ENCODE measurements around the gene BCR. TPM values are rescaled to one million over a fixed set of nuclear protein-coding genes. Genes with fewer than 3 reads are reported as not detected.

BCR gene
- total and polyA plus RNA-seq, 2 of the 8 experiments (the other 6 are each of a cell fraction or from before 2014, with no cell fraction given): 66.7 to 130 TPM

DNA sequence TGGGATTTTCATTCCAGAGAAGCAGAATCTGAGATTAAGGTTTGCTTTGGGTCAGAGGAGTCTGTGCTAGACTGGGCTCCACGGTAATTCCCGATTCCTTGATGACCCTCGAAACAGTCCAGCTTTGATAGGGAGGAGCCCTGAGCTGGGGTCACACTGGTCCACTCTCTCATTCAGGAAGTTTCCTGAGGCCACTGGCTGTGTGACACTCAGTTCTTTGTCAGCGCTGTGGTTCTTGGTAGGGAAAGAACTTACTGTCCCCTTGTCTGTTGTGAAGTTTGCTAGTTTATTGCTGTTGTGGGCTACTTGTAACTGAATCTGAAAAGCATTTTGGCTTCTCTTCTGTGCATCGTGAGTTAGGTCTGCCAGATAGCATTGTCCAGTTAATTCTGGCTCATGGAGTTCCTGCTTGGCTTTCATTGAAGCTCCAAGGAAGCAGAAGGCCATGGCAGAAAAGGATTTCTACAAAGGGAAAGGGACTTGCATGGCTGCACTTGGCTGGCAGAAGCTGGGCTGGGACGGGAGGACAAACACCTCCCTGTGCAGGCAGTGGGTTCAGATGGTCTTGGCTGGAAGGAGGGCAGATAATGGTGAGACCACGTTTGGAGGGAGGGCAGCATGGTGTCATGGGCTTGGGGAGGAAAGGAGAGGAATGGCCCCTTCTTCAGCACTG, 23.3 kb downstream of the BCR start:
- Histone ChIP-seq H3K18ac (ENCODE audit: extremely low read depth, low read length) (no peak overlapping the region), H3K27ac (ENCODE audit: low read depth, low read length) (no peak overlapping the region), H3K23ac (ENCODE audit: insufficient read length) (no peak overlapping the region), H4K8ac (ENCODE audit: extremely low read depth, insufficient read depth, low read length) (no peak overlapping the region), H3K9me3 (ENCODE audit: insufficient read depth in 2 of 2, low read depth in 1 of 2, low read length in 1 of 2) (no peaks in the 10 kb centered on the region), H3K79me2 (ENCODE audit: control insufficient read depth in 1 of 2, insufficient read depth in 2 of 2, low read length in 2 of 2) (peaks cover 16 to 94% of the 10 kb centered on the region in 2 experiments), H3K79me1 (ENCODE audit: low read depth, low read length) (peaks cover 36% of the 10 kb centered on the region), H3K4me2 (ENCODE audit: insufficient read depth in 1 of 2, low read depth in 2 of 2, low read length in 2 of 2) (no peak overlapping the region), H2AK5ac (ENCODE audit: low read depth, low read length) (peak overlapping the region; percentile 95), H3K4me1 (replicated peaks in 1 of 4; ENCODE audit: control insufficient read depth in 3 of 4, insufficient read depth in 4 of 4, low read length in 3 of 4) (peaks cover 0 to 25% (median 5%) of the 10 kb centered on the region in 4 experiments; a peak in 4 of 7 replicates), H3K14ac (ENCODE audit: insufficient read length) (no peak overlapping the region), H3K56ac (replicated peaks; ENCODE audit: insufficient read length, low read depth, low read length) (no peak overlapping the region), H2BK120ac (replicated peaks; ENCODE audit: low read depth, low read length) (no peak overlapping the region), H3K4ac (replicated peaks; ENCODE audit: insufficient read length, low read depth, low read length) (no peak overlapping the region), H4K5ac (ENCODE audit: insufficient read length, low read depth, low read length) (no peak overlapping the region), H2BK15ac (ENCODE audit: low read length) (peak overlapping the region; percentile 49; the same call in 1 of the 2 replicates), H2AFZ (ENCODE audit: low read length) (no peak overlapping the region), H2BK5ac (ENCODE audit: low read depth, low read length) (peak overlapping the region; percentile 67; the same call in 1 of the 2 replicates), H4K91ac (replicated peaks; ENCODE audit: insufficient read length, low read length) (no peak overlapping the region), H3K23me2 (ENCODE audit: low read depth, low read length) (peaks cover 2% of the 10 kb centered on the region; the same call in 1 of the 2 replicates), H3K27me3 (replicated peaks in 1 of 4; ENCODE audit: control insufficient read depth in 3 of 4, extremely low read depth in 1 of 4, insufficient read depth in 3 of 4, low read length in 3 of 4) (no peaks in the 10 kb centered on the region), H2BK12ac (ENCODE audit: low read depth, low read length) (no peak overlapping the region), H2BK20ac (ENCODE audit: low read length) (no peak overlapping the region), H3K4me3 (ENCODE audit: extremely low read depth in 1 of 4, insufficient read depth in 2 of 4, low read depth in 3 of 4, low read length in 4 of 4) (no peak overlapping the region), H4K20me1 (replicated peaks in 1 of 2; ENCODE audit: control insufficient read depth in 1 of 2, insufficient read depth in 2 of 2, low read length in 2 of 2) (peaks cover 21 to 41% of the 10 kb centered on the region in 2 experiments), H3K36me3 (ENCODE audit: control insufficient read depth in 2 of 4, insufficient read depth in 4 of 4, low read length in 3 of 4) (0 out of 8 replicates have a peak, but pooled peaks cover 0 to 6% (median 0%) of the 10 kb centered on the region in 4 experiments), H3K9ac (replicated peaks in 1 of 4; ENCODE audit: extremely low read depth in 1 of 4, low read depth in 3 of 4, low read length in 3 of 4) (no peak overlapping the region)
- CTCF ChIA-PET (ENCODE audit: partially characterized antibody): interaction anchor here (1.1 to 1.4 kb wide), 3 partner anchors 9 to 22 kb away, joined by 3 to 4 read pairs (median 3); no protein-coding TSS in a partner anchor
- FAIRE-seq (no peak), DNase-seq (ENCODE audit: low read depth in 1 of 2, low spot score in 2 of 2) (no peak)
- 86% methylated on average over 7 of the region's 7 CpGs; no CpG with 5 or more reads in 1 of the 2 experiments for WGBS, 2 experiments (ENCODE audit: extremely low coverage in 1 of 2, insufficient coverage in 1 of 2, insufficient read length in 1 of 2, insufficient replicate concordance in 2 of 2, low coverage in 1 of 2, low lambda C conversion rate in 2 of 2, missing lambda C conversion rate in 1 of 2)
- POLR2A ChIA-PET (ENCODE audit: partially characterized antibody): interaction anchor here (0.9 to 1.4 kb wide), 5 partner anchors 9 to 38 kb away, joined by 3 read pairs; no protein-coding TSS in a partner anchor
- TF ChIP-seq ZNF274 (IDR thresholded peaks at IDR 0.05; ENCODE audit: borderline replicate concordance, extremely low read depth, low read length): no peak
- TF ChIP-seq CBX5 (IDR thresholded peaks at IDR 0.05; ENCODE audit: low read depth, low read length): no peak
- TF ChIP-seq TCF12 (IDR thresholded peaks at IDR 0.05; ENCODE audit: low read depth, low read length): no peak
- TF ChIP-seq, protein P1, sequence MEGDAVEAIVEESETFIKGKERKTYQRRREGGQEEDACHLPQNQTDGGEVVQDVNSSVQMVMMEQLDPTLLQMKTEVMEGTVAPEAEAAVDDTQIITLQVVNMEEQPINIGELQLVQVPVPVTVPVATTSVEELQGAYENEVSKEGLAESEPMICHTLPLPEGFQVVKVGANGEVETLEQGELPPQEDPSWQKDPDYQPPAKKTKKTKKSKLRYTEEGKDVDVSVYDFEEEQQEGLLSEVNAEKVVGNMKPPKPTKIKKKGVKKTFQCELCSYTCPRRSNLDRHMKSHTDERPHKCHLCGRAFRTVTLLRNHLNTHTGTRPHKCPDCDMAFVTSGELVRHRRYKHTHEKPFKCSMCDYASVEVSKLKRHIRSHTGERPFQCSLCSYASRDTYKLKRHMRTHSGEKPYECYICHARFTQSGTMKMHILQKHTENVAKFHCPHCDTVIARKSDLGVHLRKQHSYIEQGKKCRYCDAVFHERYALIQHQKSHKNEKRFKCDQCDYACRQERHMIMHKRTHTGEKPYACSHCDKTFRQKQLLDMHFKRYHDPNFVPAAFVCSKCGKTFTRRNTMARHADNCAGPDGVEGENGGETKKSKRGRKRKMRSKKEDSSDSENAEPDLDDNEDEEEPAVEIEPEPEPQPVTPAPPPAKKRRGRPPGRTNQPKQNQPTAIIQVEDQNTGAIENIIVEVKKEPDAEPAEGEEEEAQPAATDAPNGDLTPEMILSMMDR (IDR thresholded peaks at IDR 0.05; ENCODE audit: control extremely low read depth in 1 of 3, insufficient read depth in 1 of 3, low read depth in 1 of 3, low read length in 3 of 3): no peak
- TF ChIP-seq YY1 (IDR thresholded peaks at IDR 0.05; ENCODE audit: low read depth, low read length): no peak
- TF ChIP-seq POLR2A (IDR thresholded peaks at IDR 0.05; ENCODE audit: control extremely low read depth in 1 of 2, low read depth in 2 of 2, low read length in 2 of 2): no peak
- no peak for TF ChIP-seq EZH2 (IDR thresholded peaks at IDR 0.05; ENCODE audit: low read depth, low read length, severe bottlenecking)
- TF ChIP-seq SAP30 (IDR thresholded peaks at IDR 0.05; ENCODE audit: insufficient read depth, insufficient replicate concordance, low read length): no peak
- TF ChIP-seq KDM4A (IDR thresholded peaks at IDR 0.05; ENCODE audit: low read depth, low read length, severe bottlenecking): no peak
- no peak for TF ChIP-seq BACH1 (IDR thresholded peaks at IDR 0.05; ENCODE audit: low read length)

Data from H1 (cell line).